Activated CD4-positive, alpha-beta T cell treated with anti-CD3 and anti-CD28 coated beads for 1 hour (primary cell): Measurements from ENCODE around the gene PTPA.

ENCODE experiments used
- DNase-seq: peaks from one replicate; pipeline ENCODE4 v3.0.0-alpha.2; 2020

The PTPA gene

GRCh38 chr9:129110740-129111527 is at the start of gene PTPA, which contains the start of gene CRAT:
TSS of gene PTPA (plus strand) at chr9:129111415. CDS start at chr9:129111601, 186 bp downstream.
TSS of gene CRAT (minus strand) at chr9:129110793. CDS start at chr9:129110509, 284 bp downstream.
- DNase-seq: peak; percentile 88

DNA sequence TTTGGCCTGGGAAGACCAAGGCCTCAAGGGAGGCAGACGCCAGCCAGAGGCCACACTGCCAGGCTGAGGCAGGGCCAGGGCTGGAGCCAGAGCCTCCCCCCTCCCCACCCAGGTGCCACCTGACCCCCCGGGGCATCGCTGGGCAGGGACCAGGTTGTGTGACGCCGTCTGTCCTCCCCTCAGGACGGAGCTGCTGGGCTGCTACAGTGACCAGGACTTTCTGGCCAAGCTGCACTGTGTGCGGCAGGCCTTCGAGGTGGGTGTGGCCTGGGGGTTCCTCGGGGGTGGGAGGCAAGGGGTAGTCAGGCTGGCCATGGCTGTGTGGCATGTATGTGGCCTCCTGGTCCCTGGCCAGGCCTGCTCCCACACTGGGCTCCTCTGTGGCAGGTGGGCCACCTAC is 48.2 kb upstream of the PTPA start:
- DNase-seq: no peak

DNA sequence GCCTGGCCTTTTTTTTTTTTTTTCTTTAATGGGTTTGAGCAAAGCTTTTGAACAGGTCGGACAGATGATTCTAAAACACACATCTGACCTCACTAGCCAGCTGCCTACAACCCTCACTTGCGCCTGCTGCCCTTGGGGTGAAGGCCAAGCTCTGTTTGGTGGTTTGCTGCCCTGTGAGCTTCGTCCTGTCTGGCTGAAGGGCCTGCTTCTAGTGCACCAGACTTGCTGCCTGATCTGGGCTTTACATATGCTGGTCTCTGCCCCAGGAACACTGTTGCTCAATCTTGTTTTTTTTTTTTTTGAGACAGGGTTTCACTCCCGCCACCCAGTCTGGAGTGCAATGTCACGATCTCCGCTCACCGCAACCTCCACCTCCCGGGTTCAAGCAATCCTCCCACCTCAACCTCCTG is 46.7 kb upstream of the PTPA start:
- DNase-seq: no peak

DNA sequence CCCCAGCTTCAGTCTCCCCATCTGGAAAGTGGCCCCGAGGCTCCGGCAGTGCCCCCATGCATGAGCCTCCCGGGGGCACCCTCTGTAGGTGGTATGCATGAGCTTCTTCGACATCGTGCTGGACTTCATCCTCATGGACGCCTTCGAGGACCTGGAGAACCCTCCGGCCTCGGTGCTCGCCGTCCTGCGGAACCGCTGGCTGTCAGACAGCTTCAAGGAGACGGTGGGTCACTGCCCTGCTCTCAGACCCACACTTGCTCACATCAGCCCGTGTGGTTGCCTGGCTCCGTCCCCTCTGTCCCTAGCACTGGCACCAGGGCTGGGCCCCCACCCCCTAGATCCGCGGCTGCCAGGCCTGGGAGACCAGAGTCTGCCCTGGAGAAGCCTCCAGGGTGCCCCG is 43.1 kb upstream of the PTPA start:
- DNase-seq: no peak

- DNase-seq: peak; percentile 46
Observed at GRCh38 chr9:129068990-129069861, 42.0 kb upstream of the PTPA start.

GRCh38 chr9:129069862-129070641 is 41.2 kb upstream of the PTPA start:
- no peak for DNase-seq

DNA sequence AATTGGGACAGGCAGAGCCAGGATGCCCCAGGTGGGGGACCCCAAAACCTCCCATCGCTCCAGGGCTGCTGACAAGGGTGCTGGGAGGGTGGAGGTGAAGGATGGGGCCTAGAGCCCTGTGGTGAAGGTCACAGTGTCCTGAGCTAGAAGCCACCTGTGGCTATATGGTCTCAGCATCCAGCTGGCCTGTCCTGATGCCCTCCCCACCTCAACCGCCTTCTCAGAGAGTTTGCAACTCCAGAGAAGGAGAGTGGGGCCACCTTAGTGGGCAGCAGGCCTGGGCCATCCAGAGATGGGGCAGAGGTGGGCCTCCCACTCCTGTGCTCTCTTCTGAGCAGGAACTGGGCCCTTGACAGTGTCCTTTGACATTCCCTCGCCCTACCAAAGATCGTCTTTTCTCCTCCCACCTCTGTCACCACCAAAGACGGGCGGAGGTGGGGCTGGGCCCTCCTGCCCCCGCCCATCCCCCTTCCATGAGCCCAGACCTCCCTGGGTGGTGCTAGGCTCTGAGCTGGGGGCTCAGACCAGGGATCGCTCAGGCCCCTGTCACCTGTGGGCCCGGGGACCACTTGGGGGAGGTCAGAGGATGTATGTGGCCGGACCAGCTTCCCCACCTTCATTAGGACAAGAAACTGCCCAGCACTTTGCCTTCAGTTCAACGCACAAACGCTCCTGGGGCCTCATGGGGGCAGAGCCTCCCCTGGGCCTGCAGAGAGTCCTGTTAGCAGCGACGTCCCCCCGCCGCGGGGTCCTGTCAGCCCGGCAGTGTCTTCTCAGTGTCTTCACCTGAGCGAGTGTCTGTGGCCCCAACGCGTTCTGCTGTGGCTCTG is 40.3 kb upstream of the PTPA start:
- no peak for DNase-seq

GRCh38 chr9:129071526-129072126 is 39.6 kb upstream of the PTPA start:
- no peak for DNase-seq

- no peak for DNase-seq
Observed at GRCh38 chr9:129072171-129072570, 39.0 kb upstream of the PTPA start.

GRCh38 chr9:129073404-129073803 is 37.8 kb upstream of the PTPA start:
- no peak for DNase-seq

GRCh38 chr9:129074106-129074505 is 37.1 kb upstream of the PTPA start:
- no peak for DNase-seq

- no peak for DNase-seq
Observed at GRCh38 chr9:129075996-129076639, 35.1 kb upstream of the PTPA start.

DNA sequence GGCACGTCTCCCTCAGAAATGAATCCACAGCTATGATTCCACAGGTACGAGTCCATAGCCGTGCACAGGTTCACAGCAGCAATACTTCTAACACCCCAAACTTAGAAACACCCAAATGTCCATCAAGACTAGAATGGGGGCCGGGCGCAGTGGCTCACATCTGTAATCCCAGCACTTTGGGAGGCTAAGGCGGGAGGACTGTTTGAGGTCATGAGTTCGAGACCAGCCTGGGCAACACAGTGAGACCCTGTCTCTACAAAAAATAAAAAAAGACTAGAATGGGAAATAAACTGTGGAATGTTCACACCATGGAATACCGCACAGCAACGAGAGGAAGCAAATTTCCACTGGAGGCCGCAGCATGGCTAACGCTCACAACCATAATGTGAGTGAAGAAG is 34.6 kb upstream of the PTPA start:
- DNase-seq: no peak

DNA sequence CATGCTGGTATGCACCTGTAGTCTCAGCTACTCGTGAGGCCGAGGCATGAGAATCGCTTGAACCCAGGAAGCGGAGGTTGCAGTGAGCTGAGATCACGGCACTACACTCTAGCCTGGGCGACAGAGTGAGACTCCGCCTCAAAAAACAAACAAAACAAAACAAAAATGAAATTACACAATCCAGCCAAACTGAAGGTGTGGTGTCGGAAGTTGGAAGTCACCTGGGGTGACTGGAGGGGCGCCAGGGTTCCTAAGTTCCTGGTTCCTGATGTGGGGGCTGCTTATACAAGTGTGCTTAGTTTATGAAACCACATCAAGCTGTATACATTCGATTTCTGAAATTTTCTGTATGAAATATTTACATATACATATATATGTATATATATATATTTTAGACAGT is 34.0 kb upstream of the PTPA start:
- no peak for DNase-seq

GRCh38 chr9:129078691-129079503 is 32.3 kb upstream of the PTPA start:
- no peak for DNase-seq

GRCh38 chr9:129079829-129080228 is 31.4 kb upstream of the PTPA start:
- DNase-seq: no peak

DNA sequence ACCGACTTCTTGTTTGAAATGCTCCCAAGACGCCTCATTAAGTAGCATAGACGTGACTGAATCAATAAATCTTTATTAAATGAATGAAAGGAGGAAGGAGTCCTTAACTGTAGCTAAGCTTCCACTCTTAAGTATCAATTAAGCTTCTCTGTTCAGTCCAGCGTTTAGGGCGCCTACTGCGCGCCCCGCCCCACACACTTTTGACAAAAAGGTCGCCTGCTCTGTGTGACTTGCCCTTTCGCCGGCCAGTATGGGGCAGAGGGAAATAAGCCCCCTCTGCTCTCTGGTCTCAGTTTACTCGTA is 31.0 kb upstream of the PTPA start:
- DNase-seq: no peak

GRCh38 chr9:129080601-129081387 is 30.4 kb upstream of the PTPA start, which contains the start of gene DOLPP1:
TSS of gene DOLPP1 (plus strand) at chr9:129081111. CDS start at chr9:129081132, 21 bp downstream.
- peak; percentile 98 for DNase-seq

DNA sequence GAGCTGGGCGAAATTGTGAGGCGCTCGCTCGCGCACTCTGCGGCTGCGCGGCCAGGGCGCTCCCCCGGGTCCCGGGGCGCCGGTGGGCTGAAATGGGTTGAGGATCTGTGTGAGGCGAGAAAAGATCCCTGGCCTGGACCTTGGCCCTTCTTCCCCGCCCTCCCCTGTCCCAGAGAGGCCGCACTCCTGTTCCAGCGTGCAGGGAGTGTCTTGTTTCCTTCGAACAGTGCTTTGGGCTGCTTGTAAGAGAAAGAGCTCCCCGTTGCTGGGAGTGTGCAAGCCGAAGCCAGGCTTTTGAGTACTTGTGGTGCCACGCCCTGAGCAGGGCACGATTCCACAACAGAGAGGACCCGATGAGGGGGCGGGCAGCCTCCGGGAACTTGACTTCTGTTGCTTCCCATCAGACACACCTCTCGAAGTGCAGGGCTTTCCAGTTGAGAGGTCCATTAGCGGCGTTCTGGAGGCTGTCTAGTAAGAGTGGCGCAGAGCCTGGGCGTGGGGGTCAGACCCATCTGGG is 29.8 kb upstream of the PTPA start:
- DNase-seq: no peak
